ENCODE data around the gene ZSWIM1. TPM values are rescaled to one million over a fixed set of nuclear protein-coding genes. Genes with fewer than 3 reads are reported as not detected.

Gene ZSWIM1
- total and polyA plus RNA-seq, 8 donors = 1.7 to 13.4 (median 3.5) TPM

DNA sequence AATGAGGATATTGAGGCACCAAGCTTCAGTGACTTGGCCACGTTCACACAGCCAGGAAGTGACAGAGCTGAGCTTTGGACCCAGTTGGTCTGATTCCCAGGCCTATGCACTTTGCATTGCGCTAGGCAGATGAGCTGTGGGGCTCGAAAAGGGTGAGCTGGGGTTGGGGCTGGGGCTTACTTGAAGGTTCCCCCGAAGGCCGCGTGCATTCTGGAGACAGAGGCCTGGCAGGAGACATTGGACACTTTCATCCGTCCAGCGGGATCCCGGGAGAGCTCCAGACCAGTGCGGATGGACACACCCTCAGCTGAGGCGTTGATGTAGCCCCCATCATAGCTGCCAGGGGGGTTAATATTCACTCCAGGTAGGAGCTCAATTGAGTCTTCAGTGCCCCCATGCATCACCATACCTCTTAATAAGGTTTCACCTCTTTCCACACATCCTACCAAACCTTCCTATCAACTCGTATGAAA, 28.3 kb downstream of the ZSWIM1 start:
- Histone ChIP-seq H3K27ac (peak overlapping the region in 2 of 5 donors; percentile 63 to 85), H3K27me3 (peaks cover 0 to 11% (median 0%) of the 10 kb centered on the region in 3 donors), H3K36me3 (peaks cover 0 to 39% (median 26%) of the 10 kb centered on the region in 4 donors), H3K4me1 (peaks cover 13 to 43% (median 24%) of the 10 kb centered on the region in 4 donors), H3K4me3 (peak overlapping the region in 2 of 4 donors; percentile 56 to 61), H3K9me3 (no peaks in the 10 kb centered on the region)
- WGBS, 5 donors = 88 to 93% (median 89%) methylated on average over 12 of the region's 12 CpGs
- TF ChIP-seq, protein P1, sequence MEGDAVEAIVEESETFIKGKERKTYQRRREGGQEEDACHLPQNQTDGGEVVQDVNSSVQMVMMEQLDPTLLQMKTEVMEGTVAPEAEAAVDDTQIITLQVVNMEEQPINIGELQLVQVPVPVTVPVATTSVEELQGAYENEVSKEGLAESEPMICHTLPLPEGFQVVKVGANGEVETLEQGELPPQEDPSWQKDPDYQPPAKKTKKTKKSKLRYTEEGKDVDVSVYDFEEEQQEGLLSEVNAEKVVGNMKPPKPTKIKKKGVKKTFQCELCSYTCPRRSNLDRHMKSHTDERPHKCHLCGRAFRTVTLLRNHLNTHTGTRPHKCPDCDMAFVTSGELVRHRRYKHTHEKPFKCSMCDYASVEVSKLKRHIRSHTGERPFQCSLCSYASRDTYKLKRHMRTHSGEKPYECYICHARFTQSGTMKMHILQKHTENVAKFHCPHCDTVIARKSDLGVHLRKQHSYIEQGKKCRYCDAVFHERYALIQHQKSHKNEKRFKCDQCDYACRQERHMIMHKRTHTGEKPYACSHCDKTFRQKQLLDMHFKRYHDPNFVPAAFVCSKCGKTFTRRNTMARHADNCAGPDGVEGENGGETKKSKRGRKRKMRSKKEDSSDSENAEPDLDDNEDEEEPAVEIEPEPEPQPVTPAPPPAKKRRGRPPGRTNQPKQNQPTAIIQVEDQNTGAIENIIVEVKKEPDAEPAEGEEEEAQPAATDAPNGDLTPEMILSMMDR (IDR thresholded peaks at IDR 0.05) = no peak
- no peak for TF ChIP-seq EP300 (IDR thresholded peaks at IDR 0.05)
- intact Hi-C loops (cut with DNase I; ENCODE audit: low total_unique reads) = no loop called here
- DNase-seq = no peak

DNA sequence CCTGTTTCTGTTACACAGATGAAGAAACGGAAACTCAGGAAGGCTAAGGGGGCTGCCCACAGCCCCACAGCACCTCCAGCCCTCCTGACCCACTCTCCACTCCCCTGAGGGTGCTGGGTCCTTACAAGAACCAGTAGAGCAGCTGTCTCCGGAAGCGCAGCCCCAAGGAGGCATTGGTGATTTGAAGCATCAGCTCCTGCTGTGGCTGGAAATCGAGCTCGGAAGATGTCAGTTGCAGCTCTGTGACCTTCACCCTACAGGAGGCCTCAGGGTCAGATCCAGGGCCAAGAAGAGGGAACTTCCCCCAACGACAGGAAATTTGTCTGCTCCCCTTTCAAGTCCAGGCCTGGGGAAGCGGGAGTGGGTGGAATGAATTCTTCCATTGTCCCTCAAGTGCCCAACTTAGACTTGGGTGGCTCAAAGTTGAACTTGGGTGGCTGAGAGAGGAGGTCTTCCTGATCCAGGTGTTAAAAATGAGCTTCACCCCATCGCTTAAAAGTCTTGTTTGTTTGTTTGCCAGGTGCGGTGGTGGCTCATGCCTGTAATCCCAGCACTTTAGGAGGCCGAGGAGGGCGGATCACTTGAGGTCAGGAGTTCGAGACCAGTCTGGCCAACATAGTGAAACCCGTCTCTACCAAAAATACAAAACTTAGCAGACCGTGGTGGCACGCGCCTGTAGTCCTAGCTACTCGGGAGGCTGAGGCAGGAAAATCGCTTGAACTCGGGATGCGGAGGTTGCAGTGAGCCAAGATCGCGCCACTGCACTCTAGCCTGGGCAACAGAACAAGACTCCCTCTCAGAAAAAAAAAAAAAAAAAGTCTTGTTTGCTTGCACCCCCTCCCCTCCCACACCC, 29.0 kb downstream of the ZSWIM1 start:
- Histone ChIP-seq H3K36me3 (peaks cover 0 to 32% (median 20%) of the 10 kb centered on the region in 4 donors), H3K4me3 (peak overlapping the region in 3 of 4 donors; percentile 56 to 61 (median 60)), H3K27me3 (peaks cover 0 to 11% (median 0%) of the 10 kb centered on the region in 3 donors), H3K9me3 (no peaks in the 10 kb centered on the region), H3K27ac (peak overlapping the region in 4 of 5 donors; percentile 63 to 88 (median 86)), H3K4me1 (peaks cover 13 to 49% (median 25%) of the 10 kb centered on the region in 4 donors)
- no peak for TF ChIP-seq POLR2A (IDR thresholded peaks at IDR 0.05)
- TF ChIP-seq, protein P1 (IDR thresholded peaks at IDR 0.05) = no peak
- TF ChIP-seq POLR2AphosphoS5 (IDR thresholded peaks at IDR 0.05) = no peak
- no peak for TF ChIP-seq EP300 (IDR thresholded peaks at IDR 0.05)
- 77 to 80% (median 79%) methylated on average over 19 to 22 of the region's 22 CpGs for WGBS, 5 donors
- DNase-seq = no peak
- intact Hi-C loops (cut with DNase I; ENCODE audit: low total_unique reads) = no loop called here

DNA sequence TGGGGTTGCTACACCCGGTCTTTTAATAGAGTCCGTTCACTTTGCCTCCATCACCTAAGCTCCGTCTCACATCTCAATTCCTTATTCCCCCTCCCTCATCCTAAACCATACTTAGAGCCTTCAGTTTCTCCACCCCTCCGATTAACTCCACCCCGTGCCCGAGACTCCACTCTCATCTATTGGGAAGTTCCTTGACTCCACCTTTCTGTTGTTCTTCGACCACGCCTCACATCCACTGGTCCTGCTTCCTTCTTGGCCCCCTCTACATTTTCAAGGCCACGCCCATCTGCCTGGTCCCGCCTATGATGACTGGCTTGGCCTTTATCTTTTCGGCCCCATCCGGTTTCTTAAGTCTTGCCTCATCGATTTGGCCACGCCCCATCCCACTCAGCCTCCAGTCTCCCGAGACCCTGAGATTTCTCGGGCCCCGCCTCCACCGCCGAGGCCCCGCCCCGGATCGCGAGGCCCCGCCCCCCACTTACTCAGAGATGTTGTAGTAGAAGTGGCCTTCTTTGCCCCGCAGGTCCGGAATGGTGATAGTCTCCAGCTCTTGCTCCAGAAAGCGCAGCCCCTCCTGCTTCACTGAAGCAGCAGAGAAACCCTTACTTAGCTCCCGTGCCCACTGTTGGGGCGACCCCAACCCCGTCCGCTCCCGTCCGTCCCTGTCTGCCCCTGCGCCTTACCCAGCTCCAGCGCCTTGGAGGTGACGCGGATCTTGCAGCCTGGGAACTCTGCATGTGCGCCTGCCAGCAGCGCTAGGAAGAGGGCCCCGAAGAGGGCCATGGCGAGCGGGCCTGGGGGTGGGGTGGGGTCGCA, 29.9 kb downstream of the ZSWIM1 start:
- H3K4me3 ChIP-seq = peak overlapping the region; percentile 54 to 61 (median 58)
- peaks cover 0 to 25% (median 12%) of the 10 kb centered on the region in 4 donors for H3K36me3 ChIP-seq
- DNase-seq = peak; percentile 98 to 99
- intact Hi-C loops (cut with DNase I; ENCODE audit: low total_unique reads) = no loop called here
- TF ChIP-seq EP300 (IDR thresholded peaks at IDR 0.05) (no peak), POLR2AphosphoS5 (IDR thresholded peaks at IDR 0.05) (peak in 2 of 3 donors; percentile 70 to 87), POLR2A (IDR thresholded peaks at IDR 0.05) (no peak)
- TF ChIP-seq, protein P1 (IDR thresholded peaks at IDR 0.05) = no peak
- 1 to 3% (median 2%) methylated on average over 26 to 43 of the region's 43 CpGs for WGBS, 5 donors
- H3K27me3 ChIP-seq = peaks cover 0 to 11% (median 0%) of the 10 kb centered on the region in 3 donors
- no peaks in the 10 kb centered on the region for H3K9me3 ChIP-seq
- peak overlapping the region; percentile 84 to 88 (median 85) for H3K27ac ChIP-seq
- H3K4me1 ChIP-seq = peaks cover 13 to 54% (median 25%) of the 10 kb centered on the region in 4 donors

All from stomach (tissue), 9 donors.